Testis (tissue), 3 donors: Measurements from ENCODE around the gene LARP4. TPM values are rescaled to one million over a fixed set of nuclear protein-coding genes. Genes with fewer than 3 reads are reported as not detected.
"Not testable (repeated sequence)": the region's sequence is repeated elsewhere in the genome, so short reads cannot be mapped to it uniquely, and the experiment has no call there.

ENCODE experiments used
- DNase-seq: peaks from one replicate; pipeline ENCODE4 v3.0.0-alpha.2; 2019
- H3K27ac ChIP-seq, 2 donors: fragments of 200-600 bp; sonication (generic); one replicate each; pipeline ENCODE4 v1.5.1; 2019
- H3K27me3 ChIP-seq: fragments of 200-600 bp; sonication (generic); one replicate; pipeline ENCODE4 v1.5.1; 2019
- H3K36me3 ChIP-seq: fragments of 200-600 bp; sonication (generic); one replicate; pipeline ENCODE4 v1.5.1; 2017; ENCODE audit warnings: low read depth; ENCODE audit errors: missing control alignments
- H3K4me1 ChIP-seq: fragments of 200-600 bp; sonication (generic); one replicate; pipeline ENCODE4 v1.5.1; 2019
- H3K4me3 ChIP-seq, 2 donors: fragments of 200-600 bp; sonication (generic); one replicate each; pipeline ENCODE4 v1.5.1; 2017 to 2019
- H3K9me3 ChIP-seq: fragments of 200-600 bp; sonication (generic); one replicate; pipeline ENCODE4 v1.5.1; 2017
- POLR2A ChIP-seq: fragments of 450-650 bp; IDR thresholded peaks from one replicate; pipeline ENCODE4 v1.6.1; 2017; ENCODE audit warnings: antibody characterized with exemption, mild to moderate bottlenecking, moderate library complexity
- WGBS, 2 donors: methylation state at CpG; one replicate each; pipeline ENCODE4 v1.1.5; 2018; 5-methylcytosine and 5-hydroxymethylcytosine counted together
- intact Hi-C: fragments of 100-400 bp; cut with DNase I; formaldehyde crosslinking; loops from one replicate; pipeline ENCODE4 v1.15.1; 2023; ENCODE audit warnings: low total_unique reads
- polyA plus RNA-seq: library from polyadenylated mRNA; stranded (reverse); fragments of 350-450 nt; fragmentation: Illumina TruSeq; extraction: RNeasy Lipid Tissue Mini Kit (QIAGEN cat#74804); gene quantifications from one replicate; pipeline ENCODE4 v1.2.3, GENCODE V29; 2014; ENCODE audit warnings: low read depth, low replicate concordance; ENCODE audit not compliant: insufficient read depth
- total RNA-seq, 2 donors: library from RNA; depleted of rRNA; stranded (reverse); fragments of >200 nt; gene quantifications; one replicate each; pipeline ENCODE4 v1.2.3, GENCODE V29; 2016
- TF ChIP-seq, protein P1 (sequence below), 3 experiments: fragments of 450-650 bp in 2 of 3; fragments of 200-600 bp in 1 of 3; sonication (generic) in 1 of 3; IDR thresholded peaks; one replicate each; pipeline ENCODE4 v1.5.1; 2016 to 2019; ENCODE audit warnings: antibody characterized with exemption in 3 of 3, mild to moderate bottlenecking in 2 of 3, moderate library complexity in 1 of 3

Gene LARP4
- total and polyA plus RNA-seq, 3 donors from 2014 or later: 20.9 to 38.3 (median 34.1) TPM

DNA sequence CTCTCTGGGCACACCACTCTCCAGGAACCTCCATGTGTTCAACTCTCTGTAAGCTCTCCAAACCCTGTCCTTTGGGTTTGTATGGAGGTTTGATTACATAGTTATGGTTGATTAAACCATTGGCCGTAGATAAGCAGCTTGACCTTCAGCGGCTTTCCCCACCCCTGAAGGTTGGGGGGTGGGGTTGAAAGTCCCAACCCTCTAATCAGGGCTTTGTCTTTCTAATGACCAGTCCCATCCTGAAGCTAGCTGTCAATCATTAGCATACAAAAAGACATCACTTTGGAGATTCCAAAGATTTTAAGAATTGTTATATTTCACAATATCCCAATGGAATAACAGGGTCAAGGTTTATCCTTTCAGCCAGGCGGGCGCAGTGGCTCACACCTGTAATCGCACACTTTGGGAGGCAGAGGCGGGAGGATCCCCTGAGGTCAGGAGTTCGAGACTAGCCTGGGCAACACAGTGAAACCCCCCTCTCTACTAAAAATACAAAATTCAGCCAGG is 12.7 kb upstream of the LARP4 start:
- Histone ChIP-seq H3K27me3 (no peaks in the 10 kb centered on the region), H3K4me1 (no peaks in the 10 kb centered on the region), H3K9me3 (no peaks in the 10 kb centered on the region), H3K27ac (no peak overlapping the region), H3K4me3 (no peak overlapping the region), H3K36me3 (no peaks in the 10 kb centered on the region)
- 64 to 74% methylated on average over 7 of the region's 7 CpGs for WGBS, 2 donors
- no peak for DNase-seq
- TF ChIP-seq, protein P1, sequence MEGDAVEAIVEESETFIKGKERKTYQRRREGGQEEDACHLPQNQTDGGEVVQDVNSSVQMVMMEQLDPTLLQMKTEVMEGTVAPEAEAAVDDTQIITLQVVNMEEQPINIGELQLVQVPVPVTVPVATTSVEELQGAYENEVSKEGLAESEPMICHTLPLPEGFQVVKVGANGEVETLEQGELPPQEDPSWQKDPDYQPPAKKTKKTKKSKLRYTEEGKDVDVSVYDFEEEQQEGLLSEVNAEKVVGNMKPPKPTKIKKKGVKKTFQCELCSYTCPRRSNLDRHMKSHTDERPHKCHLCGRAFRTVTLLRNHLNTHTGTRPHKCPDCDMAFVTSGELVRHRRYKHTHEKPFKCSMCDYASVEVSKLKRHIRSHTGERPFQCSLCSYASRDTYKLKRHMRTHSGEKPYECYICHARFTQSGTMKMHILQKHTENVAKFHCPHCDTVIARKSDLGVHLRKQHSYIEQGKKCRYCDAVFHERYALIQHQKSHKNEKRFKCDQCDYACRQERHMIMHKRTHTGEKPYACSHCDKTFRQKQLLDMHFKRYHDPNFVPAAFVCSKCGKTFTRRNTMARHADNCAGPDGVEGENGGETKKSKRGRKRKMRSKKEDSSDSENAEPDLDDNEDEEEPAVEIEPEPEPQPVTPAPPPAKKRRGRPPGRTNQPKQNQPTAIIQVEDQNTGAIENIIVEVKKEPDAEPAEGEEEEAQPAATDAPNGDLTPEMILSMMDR (IDR thresholded peaks at IDR 0.05): no peak
- no peak for TF ChIP-seq POLR2A
- intact Hi-C loops: no loop called here

DNA sequence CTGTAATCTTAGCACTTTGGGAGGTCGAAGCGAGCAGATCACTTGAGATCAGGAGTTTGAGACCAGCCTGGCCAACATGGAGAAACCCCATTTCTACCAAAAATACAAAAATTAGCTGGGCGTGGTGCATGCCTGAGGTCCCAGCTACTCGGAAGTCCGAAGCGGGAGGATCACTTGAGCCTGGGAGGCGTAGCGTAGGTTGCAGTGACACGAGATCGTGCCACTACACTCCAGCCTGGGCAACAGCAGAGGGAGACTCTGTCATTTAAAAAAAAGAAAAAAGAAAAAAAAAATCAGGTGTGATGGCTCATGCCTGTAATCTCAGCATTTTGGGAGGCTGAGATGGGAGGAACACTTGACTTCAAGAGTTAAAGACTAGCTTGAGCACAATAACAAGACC is 11.9 kb upstream of the LARP4 start:
- H3K27me3 ChIP-seq, H3K4me3 ChIP-seq, H3K9me3 ChIP-seq, H3K36me3 ChIP-seq, intact Hi-C loops, H3K4me1 ChIP-seq, H3K27ac ChIP-seq, DNase-seq: not testable (repeated sequence)
- 90% methylated on average over 10 of the region's 10 CpGs for WGBS, 2 donors

DNA sequence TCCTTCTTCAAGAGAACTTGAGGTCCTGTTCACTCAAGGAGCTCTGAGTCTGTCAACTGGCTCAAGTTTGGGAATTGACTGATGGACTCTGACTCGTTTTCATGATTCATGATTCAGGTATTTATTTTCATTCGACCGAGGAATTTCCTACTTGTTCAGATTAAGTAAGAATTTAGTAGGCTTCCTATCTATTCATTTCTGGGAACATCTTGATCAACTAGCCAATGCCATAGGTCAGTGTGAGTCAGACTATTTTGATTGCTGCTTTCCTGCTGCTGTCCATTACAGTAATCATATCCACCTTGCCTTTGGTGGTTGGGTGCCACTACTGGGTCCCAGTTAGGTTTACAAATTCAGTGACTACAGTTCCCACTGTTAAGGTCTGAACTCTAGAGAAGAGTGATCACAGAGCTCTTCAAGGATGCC is 10.4 kb upstream of the LARP4 start:
- Histone ChIP-seq H3K9me3 (no peaks in the 10 kb centered on the region), H3K36me3 (no peaks in the 10 kb centered on the region), H3K27me3 (no peaks in the 10 kb centered on the region), H3K4me1 (no peaks in the 10 kb centered on the region), H3K27ac (no peak overlapping the region), H3K4me3 (no peak overlapping the region)
- TF ChIP-seq, protein P1 (IDR thresholded peaks at IDR 0.05): no peak
- no peak for TF ChIP-seq POLR2A
- DNase-seq: no peak
- 49 to 67% methylated on average over 3 of the region's 3 CpGs for WGBS, 2 donors
- intact Hi-C loops: no loop called here

DNA sequence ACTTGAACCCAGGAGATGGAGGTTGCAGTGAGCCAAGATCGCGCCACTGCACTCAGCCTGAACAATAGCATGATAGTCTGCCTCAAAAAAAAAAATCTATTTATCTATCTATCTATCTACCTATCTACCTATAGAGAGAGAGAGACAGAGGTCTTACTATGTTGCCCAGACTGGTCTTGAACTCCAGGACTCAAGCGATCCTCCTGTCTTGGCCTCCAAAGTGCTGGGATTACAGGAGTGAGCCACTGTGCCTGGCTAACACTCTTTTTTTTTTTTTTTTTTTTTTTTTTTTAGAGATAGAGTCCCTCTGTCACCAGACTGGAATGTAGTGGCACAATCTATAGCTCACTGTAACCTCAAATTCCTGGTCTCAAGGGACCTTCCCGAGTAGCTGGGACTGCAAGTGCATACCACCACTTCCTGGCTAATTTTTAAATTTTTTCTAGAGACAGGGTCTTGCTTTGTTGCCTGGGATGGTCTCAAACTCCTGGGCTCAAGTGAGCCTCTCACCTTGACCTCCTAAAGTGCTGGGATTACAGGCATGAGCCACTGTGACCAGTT is 6.1 kb upstream of the LARP4 start:
- no peaks in the 10 kb centered on the region for H3K27me3 ChIP-seq
- no peak overlapping the region for H3K4me3 ChIP-seq
- no peaks in the 10 kb centered on the region for H3K36me3 ChIP-seq
- WGBS, 2 donors: 83% methylated on average over 4 of the region's 4 CpGs
- H3K4me1 ChIP-seq: no peaks in the 10 kb centered on the region
- intact Hi-C loops: no loop called here
- H3K27ac ChIP-seq: no peak overlapping the region
- H3K9me3 ChIP-seq: no peaks in the 10 kb centered on the region
- no peak for DNase-seq
- TF ChIP-seq POLR2A: no peak
- TF ChIP-seq, protein P1 (IDR thresholded peaks at IDR 0.05): no peak

DNA sequence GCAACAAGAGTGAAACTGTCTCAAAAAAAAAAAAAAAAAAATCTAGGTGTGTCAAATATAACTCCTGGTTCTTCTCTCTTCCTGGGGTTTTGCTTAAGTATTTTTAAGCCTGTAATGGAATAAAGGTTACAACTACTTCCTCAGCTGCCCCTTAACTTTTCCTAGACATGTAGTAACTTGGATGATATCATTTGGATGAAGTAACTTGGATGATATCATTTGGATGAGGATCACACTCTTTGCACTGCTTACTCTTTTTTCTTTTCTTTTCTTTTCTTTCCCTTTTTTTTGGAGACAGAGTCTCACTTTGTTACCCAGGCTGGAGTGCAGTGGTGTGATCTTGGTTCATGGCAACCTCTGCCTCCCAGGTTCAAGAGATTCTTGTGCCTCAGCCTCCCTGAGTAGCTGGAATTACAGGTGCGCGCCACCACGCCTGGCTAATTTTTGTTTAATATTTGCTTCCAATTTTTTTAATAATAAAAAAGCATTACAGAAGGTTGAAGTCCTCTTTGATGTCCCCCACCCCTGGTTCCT is 3.5 kb upstream of the LARP4 start:
- no peaks in the 10 kb centered on the region for H3K9me3 ChIP-seq
- TF ChIP-seq, protein P1 (IDR thresholded peaks at IDR 0.05): no peak
- no peak for TF ChIP-seq POLR2A
- intact Hi-C loops: no loop called here
- DNase-seq: no peak
- H3K36me3 ChIP-seq: no peaks in the 10 kb centered on the region
- H3K27ac ChIP-seq: no peak overlapping the region
- WGBS, 2 donors: 99 to 100% methylated on average over 3 of the region's 3 CpGs
- H3K4me1 ChIP-seq: no peaks in the 10 kb centered on the region
- H3K27me3 ChIP-seq: no peaks in the 10 kb centered on the region
- H3K4me3 ChIP-seq: no peak overlapping the region
